ENCODE data around the gene ZBTB7A.

DNA sequence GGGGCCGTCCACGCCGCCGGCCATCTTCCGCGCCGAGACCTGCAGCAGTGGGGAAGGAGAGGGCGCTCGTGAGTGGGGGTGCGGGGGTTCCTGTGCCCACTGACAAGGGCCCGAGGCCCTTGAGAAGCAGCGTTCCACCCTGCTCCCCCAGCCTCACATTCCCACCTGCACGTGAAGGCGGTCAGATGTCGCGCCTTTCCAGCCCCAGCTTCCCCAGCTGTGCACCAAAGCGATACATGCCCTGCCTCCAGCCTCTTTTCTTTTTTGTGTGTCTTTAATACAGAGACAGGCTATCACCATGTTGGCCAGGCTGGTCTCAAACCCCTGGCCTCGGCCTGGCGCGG, 11.5 kb downstream of the ZBTB7A start:
- TF ChIP-seq, protein P1, sequence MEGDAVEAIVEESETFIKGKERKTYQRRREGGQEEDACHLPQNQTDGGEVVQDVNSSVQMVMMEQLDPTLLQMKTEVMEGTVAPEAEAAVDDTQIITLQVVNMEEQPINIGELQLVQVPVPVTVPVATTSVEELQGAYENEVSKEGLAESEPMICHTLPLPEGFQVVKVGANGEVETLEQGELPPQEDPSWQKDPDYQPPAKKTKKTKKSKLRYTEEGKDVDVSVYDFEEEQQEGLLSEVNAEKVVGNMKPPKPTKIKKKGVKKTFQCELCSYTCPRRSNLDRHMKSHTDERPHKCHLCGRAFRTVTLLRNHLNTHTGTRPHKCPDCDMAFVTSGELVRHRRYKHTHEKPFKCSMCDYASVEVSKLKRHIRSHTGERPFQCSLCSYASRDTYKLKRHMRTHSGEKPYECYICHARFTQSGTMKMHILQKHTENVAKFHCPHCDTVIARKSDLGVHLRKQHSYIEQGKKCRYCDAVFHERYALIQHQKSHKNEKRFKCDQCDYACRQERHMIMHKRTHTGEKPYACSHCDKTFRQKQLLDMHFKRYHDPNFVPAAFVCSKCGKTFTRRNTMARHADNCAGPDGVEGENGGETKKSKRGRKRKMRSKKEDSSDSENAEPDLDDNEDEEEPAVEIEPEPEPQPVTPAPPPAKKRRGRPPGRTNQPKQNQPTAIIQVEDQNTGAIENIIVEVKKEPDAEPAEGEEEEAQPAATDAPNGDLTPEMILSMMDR (IDR thresholded peaks at IDR 0.05) = no peak
- TF ChIP-seq POLR2AphosphoS5 (IDR thresholded peaks at IDR 0.05) = no peak
